Mucosa of descending colon (tissue), 3 donors: ENCODE measurements around the gene SMG6. TPM values are rescaled to one million over a fixed set of nuclear protein-coding genes. Genes with fewer than 3 reads are reported as not detected.

Source experiments
- ATAC-seq: fragments of 200-7000 bp; cut with Tn5 transposase; one replicate; pipeline ENCODE4 v1.9.1; 2020; ENCODE audit warnings: mild to moderate bottlenecking, moderate library complexity
- DNase-seq, 3 donors: peaks; one replicate each; pipeline ENCODE4 v3.0.0-alpha.2; 2020
- H3K36me3 ChIP-seq: fragments of 200-600 bp; one replicate; pipeline ENCODE4 v1.8.0; 2021; ENCODE audit warnings: low read depth, mild to moderate bottlenecking
- H3K4me1 ChIP-seq: fragments of 200-600 bp; one replicate; pipeline ENCODE4 v1.8.0; 2021; ENCODE audit warnings: low read depth, mild to moderate bottlenecking
- H3K4me3 ChIP-seq: fragments of 200-600 bp; one replicate; pipeline ENCODE4 v1.8.0; 2021; ENCODE audit warnings: mild to moderate bottlenecking
- H3K9me3 ChIP-seq: fragments of 200-600 bp; one replicate; pipeline ENCODE4 v1.8.0; 2021; ENCODE audit warnings: mild to moderate bottlenecking
- intact Hi-C, 2 donors: fragments of 100-400 bp; cut with DNase I in 1 of 2; cut with micrococcal nuclease in 1 of 2; formaldehyde crosslinking; loops; one replicate each; pipeline versions ENCODE4 v1.11.0 to v1.11.1; 2022; cut with DNase I, micrococcal nuclease
- total RNA-seq, 3 donors: library from RNA; stranded (reverse); fragmentation: NEBNext Ultra II Directional in 2 of 3; extraction: Animal tissue kit (Norgen Biotek cat#: 25700) in 2 of 3; gene quantifications; one replicate each; pipeline versions ENCODE4 v1.2.1 to v1.2.4, GENCODE V29; 2021 to 2023
- TF ChIP-seq, protein P1 (sequence below): fragments of 200-600 bp; IDR thresholded peaks from one replicate; pipeline ENCODE4 v1.8.0; 2022; ENCODE audit warnings: antibody characterized with exemption, mild to moderate bottlenecking
- donor health status: DM: no; HTN: no; CAD: no; lungs with moderate emphysema.
- donor health status: DM: no; HTN: no; CAD: no.
- donor health status: DM: no; HTN: yes; CAD: no.

The SMG6 gene
- total RNA-seq, 3 donors from 2014 or later: 25.9 to 41.6 (median 38.8) TPM

DNA sequence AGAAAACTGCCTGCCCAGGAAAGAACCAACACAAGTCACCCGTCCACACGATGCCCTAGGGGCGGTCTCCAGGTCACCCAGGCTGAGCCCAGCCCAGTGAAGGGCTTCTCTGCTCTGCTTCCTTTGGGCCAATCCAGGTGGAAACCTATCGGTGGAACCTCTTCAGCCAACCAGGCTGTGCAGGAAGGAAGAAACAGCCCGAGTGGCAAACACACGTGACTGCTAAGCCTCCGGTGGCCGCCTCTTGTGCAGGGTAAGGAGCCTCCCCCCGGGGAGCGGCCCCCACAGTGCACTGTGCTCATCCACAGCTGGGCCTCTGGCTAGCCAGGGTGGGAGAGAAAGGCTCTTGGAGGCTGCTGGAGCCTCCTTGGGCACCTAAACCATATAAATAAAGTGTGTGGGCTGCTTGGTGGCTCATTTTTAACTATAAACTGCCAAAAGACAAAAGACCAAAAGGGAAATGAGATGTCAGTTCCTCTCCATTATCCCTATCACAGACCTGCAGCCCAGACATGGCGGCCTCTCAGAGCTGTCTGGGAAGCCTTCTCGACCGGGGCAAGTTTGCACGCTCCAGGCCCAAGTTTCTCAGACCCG lies 280.8 kb downstream of the SMG6 start:
- DNase-seq (no peak), ATAC-seq (no peak)
- H3K36me3 ChIP-seq: no peaks in the 10 kb centered on the region
- TF ChIP-seq, protein P1, sequence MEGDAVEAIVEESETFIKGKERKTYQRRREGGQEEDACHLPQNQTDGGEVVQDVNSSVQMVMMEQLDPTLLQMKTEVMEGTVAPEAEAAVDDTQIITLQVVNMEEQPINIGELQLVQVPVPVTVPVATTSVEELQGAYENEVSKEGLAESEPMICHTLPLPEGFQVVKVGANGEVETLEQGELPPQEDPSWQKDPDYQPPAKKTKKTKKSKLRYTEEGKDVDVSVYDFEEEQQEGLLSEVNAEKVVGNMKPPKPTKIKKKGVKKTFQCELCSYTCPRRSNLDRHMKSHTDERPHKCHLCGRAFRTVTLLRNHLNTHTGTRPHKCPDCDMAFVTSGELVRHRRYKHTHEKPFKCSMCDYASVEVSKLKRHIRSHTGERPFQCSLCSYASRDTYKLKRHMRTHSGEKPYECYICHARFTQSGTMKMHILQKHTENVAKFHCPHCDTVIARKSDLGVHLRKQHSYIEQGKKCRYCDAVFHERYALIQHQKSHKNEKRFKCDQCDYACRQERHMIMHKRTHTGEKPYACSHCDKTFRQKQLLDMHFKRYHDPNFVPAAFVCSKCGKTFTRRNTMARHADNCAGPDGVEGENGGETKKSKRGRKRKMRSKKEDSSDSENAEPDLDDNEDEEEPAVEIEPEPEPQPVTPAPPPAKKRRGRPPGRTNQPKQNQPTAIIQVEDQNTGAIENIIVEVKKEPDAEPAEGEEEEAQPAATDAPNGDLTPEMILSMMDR: no peak
- intact Hi-C loops: no loop called here
- no peaks in the 10 kb centered on the region for H3K9me3 ChIP-seq
- peaks cover 25% of the 10 kb centered on the region for H3K4me1 ChIP-seq
- H3K4me3 ChIP-seq: no peak overlapping the region

GRCh38 chr17:2020721-2021120 lies 282.9 kb downstream of the SMG6 start:
- TF ChIP-seq, protein P1: no peak
- Histone ChIP-seq H3K36me3 (no peaks in the 10 kb centered on the region), H3K4me1 (peaks cover 19% of the 10 kb centered on the region), H3K9me3 (no peaks in the 10 kb centered on the region), H3K4me3 (no peak overlapping the region)
- DNase-seq: no peak
- ATAC-seq: no peak
- intact Hi-C loops: no loop called here

- Histone ChIP-seq H3K4me3 (no peak overlapping the region), H3K36me3 (no peaks in the 10 kb centered on the region), H3K9me3 (no peaks in the 10 kb centered on the region), H3K4me1 (peaks cover 11% of the 10 kb centered on the region)
- TF ChIP-seq, protein P1: no peak
- intact Hi-C loops: no loop called here
- no peak for DNase-seq
- ATAC-seq: no peak
Observed at GRCh38 chr17:2019723-2020122, 283.9 kb downstream of the SMG6 start.

GRCh38 chr17:2018716-2019510 lies 284.7 kb downstream of the SMG6 start:
- DNase-seq (no peak), ATAC-seq (peak; percentile 39)
- Histone ChIP-seq H3K9me3 (no peaks in the 10 kb centered on the region), H3K36me3 (no peaks in the 10 kb centered on the region), H3K4me3 (no peak overlapping the region), H3K4me1 (peaks cover 3% of the 10 kb centered on the region)
- intact Hi-C loops: no loop called here
- TF ChIP-seq, protein P1: no peak

- intact Hi-C loops: no loop called here
- Histone ChIP-seq H3K9me3 (no peaks in the 10 kb centered on the region), H3K4me1 (no peaks in the 10 kb centered on the region), H3K36me3 (no peaks in the 10 kb centered on the region), H3K4me3 (no peak overlapping the region)
- TF ChIP-seq, protein P1: no peak
- DNase-seq: no peak
- ATAC-seq: peak; percentile 16
Observed at GRCh38 chr17:2017274-2017941, 286.2 kb downstream of the SMG6 start.
